K562 (cell line): ENCODE measurements around the gene PATE4. TPM values are rescaled to one million over a fixed set of nuclear protein-coding genes. Genes with fewer than 3 reads are reported as not detected.

Experiments used
- CEBPG ChIP-seq, 3 experiments: fragments of 200-800 bp in 1 of 3; sonication (Bioruptor generic) in 1 of 3; sonication (generic) in 1 of 3; formaldehyde crosslinking in 1 of 3; IDR thresholded peaks in 2 of 3; conservative IDR thresholded peaks in 1 of 3; 2 replicates each; pipeline versions ENCODE4 v1.6.1 to v1.8.0; 2016 to 2022; ENCODE audit warnings: missing compliant biosample characterization in 2 of 3, missing genetic modification characterization in 2 of 3, mild to moderate bottlenecking in 1 of 3, missing genetic modification reagents in 1 of 3
- HLTF ChIP-seq: fragments of 450-650 bp; IDR thresholded peaks from 2 replicates; pipeline ENCODE4 v1.6.1; 2016
- MCM5 ChIP-seq: fragments of 450-650 bp; IDR thresholded peaks from 2 replicates; pipeline ENCODE4 v1.6.1; 2016; ENCODE audit warnings: low read depth
- RFX7 ChIP-seq: fragments of 250-450 bp; sonication (Bioruptor Pico); IDR thresholded peaks from 2 replicates; pipeline ENCODE4 v1.5.1; 2021; ENCODE audit warnings: mild to moderate bottlenecking
- SRSF7 ChIP-seq: fragments of 200-400 bp; formaldehyde crosslinking; optimal IDR thresholded peaks from 2 replicates; pipeline ENCODE3; 2017; ENCODE audit warnings: mild to moderate bottlenecking, low read depth, low read length
- TAF15 ChIP-seq: fragments of 200-400 bp; formaldehyde crosslinking; IDR thresholded peaks from 2 replicates; pipeline ENCODE4 v1.6.1; 2017; ENCODE audit warnings: mild to moderate bottlenecking, low read depth, low read length, moderate library complexity
- TCFL5 ChIP-seq: fragments of 250-450 bp; sonication (Bioruptor Pico); conservative IDR thresholded peaks from 2 replicates; pipeline ENCODE4 v1.6.1; 2021; ENCODE audit warnings: mild to moderate bottlenecking, moderate library complexity, matching md5 sums
- ZFP1 ChIP-seq: fragments of 450-650 bp; formaldehyde crosslinking; IDR thresholded peaks from 2 replicates; pipeline ENCODE4 v1.4.0; 2020; ENCODE audit warnings: mild to moderate bottlenecking, mixed read lengths
- ZNF316 ChIP-seq: fragments of 450-650 bp; IDR thresholded peaks from 2 replicates; pipeline ENCODE4 v1.6.1; 2016
- polyA plus RNA-seq, 8 experiments: library from polyadenylated mRNA; depleted of rRNA in 4 of 8; stranded (reverse) in 5 of 8; unstranded in 3 of 8; fragments of >200 nt; fragmentation: Nextera tagmentation in 2 of 8; fragmentation: Illumina TruSeq in 1 of 8; extraction: Ambion mirVana in 2 of 8; extraction: Trizol in 1 of 8; gene quantifications; 2 replicates each; pipeline versions ENCODE4 v1.2.1 to v1.2.3, GENCODE V29; 2011 to 2014; ENCODE audit warnings: inconsistent platforms in 1 of 8, missing spikeins in 1 of 8
- total RNA-seq, 7 experiments: library from RNA; depleted of rRNA in 6 of 7; stranded (reverse); fragments of >200 nt in 6 of 7; fragmentation: Illumina TruSeq in 2 of 7; extraction: Trizol in 2 of 7; gene quantifications; 2 replicates each; pipeline versions ENCODE4 v1.2.1 to v1.2.3, GENCODE V29; 2011 to 2021; ENCODE audit warnings: low replicate concordance in 1 of 7
- TF ChIP-seq, protein P1 (sequence below): fragments of 250-450 bp; sonication (Bioruptor Pico); IDR thresholded peaks from 2 replicates; pipeline ENCODE4 v1.4.0; 2020; ENCODE audit warnings: borderline replicate concordance
- TF ChIP-seq, protein P2 (sequence below): fragments of 450-650 bp; conservative IDR thresholded peaks from 2 replicates; pipeline ENCODE4 v1.6.1; 2016; ENCODE audit warnings: missing genetic modification characterization, low read depth, mild to moderate bottlenecking, missing compliant biosample characterization, moderate library complexity
- TF ChIP-seq, protein P3 (sequence below): fragments of 450-650 bp; formaldehyde crosslinking; IDR thresholded peaks from 2 replicates; pipeline ENCODE4 v1.4.0; 2020; ENCODE audit warnings: mild to moderate bottlenecking, moderate library complexity
- TF ChIP-seq, protein P4 (sequence below), 2 experiments: fragments of 150-350 bp in 1 of 2; IDR thresholded peaks; 2 replicates each; pipeline ENCODE4 v1.6.1; 2012 to 2016; ENCODE audit warnings: low read depth in 2 of 2, low read length in 2 of 2, mild to moderate bottlenecking in 1 of 2, moderate library complexity in 1 of 2
- TF ChIP-seq, protein P5 (sequence below), 2 experiments: fragments of 450-650 bp in 1 of 2; sonication (generic) in 1 of 2; formaldehyde crosslinking; conservative IDR thresholded peaks; 2 replicates each; pipeline versions ENCODE4 v1.4.0 to v1.8.1; 2020 to 2022; ENCODE audit warnings: mild to moderate bottlenecking in 1 of 2, missing genetic modification reagents in 1 of 2
- TF ChIP-seq, protein P6 (sequence below): fragments of 250-450 bp; sonication (Bioruptor Pico); IDR thresholded peaks from 2 replicates; pipeline ENCODE4 v1.5.0; 2020; ENCODE audit warnings: mild to moderate bottlenecking, borderline replicate concordance

PATE4 gene
- total and polyA plus RNA-seq, 9 of the 15 experiments (the other 6 are each of a cell fraction or from before 2014, with no cell fraction given): not detected

DNA sequence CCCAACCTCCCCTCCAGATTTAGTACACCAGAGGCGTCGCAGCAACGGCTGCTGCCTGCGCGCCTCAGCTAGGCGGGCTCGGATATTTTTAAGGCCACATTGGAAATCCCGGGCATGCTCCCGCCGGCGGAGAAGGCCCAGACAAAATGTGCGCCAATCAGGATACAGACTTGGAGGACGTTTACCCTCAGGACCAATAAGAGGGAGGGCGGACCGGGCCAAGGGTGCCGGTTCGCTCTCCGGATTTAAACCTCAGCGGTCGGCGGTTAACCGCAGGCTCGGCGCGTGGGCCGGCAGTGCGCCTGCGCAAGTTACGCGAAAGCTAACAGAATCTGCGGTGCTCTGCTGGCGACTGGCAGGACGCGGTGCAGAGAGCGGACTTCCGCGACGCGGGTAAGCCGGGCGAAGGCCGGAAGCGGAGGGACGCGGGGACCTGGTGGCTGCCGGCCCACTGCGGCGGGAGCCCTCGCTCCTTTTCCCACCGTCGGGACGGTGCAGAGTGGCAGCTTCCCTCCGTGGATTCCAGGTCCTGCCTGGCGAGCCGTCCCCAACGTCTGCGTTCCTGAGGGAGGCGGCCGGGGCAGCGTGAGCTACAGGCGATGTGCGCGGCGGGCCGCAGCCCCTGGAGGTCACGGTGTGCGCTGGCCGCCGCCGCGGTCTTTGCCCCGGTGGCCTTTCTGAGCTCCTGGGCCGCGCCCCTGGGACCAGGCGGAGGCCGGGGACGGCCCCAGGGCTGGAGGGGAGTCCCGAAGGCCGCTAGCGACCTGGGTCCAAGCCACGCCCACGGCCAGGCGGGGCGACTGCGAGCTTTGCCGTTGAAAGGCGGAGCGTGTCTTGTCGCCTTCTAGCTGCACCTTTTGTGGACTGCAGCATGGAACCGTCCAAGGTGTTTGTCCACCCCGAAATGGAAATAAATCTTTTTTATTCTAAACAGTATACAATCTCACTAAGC is 54.5 kb downstream of the PATE4 start, which contains the start of gene HYLS1 (continued):
- TF ChIP-seq, protein P1, sequence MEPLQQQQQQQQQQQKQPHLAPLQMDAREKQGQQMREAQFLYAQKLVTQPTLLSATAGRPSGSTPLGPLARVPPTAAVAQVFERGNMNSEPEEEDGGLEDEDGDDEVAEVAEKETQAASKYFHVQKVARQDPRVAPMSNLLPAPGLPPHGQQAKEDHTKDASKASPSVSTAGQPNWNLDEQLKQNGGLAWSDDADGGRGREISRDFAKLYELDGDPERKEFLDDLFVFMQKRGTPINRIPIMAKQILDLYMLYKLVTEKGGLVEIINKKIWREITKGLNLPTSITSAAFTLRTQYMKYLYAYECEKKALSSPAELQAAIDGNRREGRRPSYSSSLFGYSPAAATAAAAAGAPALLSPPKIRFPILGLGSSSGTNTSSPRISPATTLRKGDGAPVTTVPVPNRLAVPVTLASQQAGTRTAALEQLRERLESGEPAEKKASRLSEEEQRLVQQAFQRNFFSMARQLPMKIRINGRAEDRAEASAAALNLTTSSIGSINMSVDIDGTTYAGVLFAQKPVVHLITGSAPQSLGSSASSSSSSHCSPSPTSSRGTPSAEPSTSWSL (CRISPR knock-in tag): no peak
- TF ChIP-seq, protein P2, sequence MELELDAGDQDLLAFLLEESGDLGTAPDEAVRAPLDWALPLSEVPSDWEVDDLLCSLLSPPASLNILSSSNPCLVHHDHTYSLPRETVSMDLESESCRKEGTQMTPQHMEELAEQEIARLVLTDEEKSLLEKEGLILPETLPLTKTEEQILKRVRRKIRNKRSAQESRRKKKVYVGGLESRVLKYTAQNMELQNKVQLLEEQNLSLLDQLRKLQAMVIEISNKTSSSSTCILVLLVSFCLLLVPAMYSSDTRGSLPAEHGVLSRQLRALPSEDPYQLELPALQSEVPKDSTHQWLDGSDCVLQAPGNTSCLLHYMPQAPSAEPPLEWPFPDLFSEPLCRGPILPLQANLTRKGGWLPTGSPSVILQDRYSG (tag): no peak
- no peak for TF ChIP-seq TCFL5 (CRISPR knock-in tag)
- TF ChIP-seq CEBPG (CRISPR knock-in tag; IDR thresholded peaks at IDR 0.05): no peak
- TF ChIP-seq CEBPG (tag; conservative IDR thresholded peaks at IDR 0.05 in 1 of 2, IDR thresholded peaks at IDR 0.05 in 1 of 2): no peak
- no peak for TF ChIP-seq SRSF7
- TF ChIP-seq TAF15: no peak
- TF ChIP-seq RFX7 (CRISPR knock-in tag): no peak
- TF ChIP-seq, protein P3, sequence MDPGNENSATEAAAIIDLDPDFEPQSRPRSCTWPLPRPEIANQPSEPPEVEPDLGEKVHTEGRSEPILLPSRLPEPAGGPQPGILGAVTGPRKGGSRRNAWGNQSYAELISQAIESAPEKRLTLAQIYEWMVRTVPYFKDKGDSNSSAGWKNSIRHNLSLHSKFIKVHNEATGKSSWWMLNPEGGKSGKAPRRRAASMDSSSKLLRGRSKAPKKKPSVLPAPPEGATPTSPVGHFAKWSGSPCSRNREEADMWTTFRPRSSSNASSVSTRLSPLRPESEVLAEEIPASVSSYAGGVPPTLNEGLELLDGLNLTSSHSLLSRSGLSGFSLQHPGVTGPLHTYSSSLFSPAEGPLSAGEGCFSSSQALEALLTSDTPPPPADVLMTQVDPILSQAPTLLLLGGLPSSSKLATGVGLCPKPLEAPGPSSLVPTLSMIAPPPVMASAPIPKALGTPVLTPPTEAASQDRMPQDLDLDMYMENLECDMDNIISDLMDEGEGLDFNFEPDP (CRISPR knock-in tag): no peak
- TF ChIP-seq, protein P4, sequence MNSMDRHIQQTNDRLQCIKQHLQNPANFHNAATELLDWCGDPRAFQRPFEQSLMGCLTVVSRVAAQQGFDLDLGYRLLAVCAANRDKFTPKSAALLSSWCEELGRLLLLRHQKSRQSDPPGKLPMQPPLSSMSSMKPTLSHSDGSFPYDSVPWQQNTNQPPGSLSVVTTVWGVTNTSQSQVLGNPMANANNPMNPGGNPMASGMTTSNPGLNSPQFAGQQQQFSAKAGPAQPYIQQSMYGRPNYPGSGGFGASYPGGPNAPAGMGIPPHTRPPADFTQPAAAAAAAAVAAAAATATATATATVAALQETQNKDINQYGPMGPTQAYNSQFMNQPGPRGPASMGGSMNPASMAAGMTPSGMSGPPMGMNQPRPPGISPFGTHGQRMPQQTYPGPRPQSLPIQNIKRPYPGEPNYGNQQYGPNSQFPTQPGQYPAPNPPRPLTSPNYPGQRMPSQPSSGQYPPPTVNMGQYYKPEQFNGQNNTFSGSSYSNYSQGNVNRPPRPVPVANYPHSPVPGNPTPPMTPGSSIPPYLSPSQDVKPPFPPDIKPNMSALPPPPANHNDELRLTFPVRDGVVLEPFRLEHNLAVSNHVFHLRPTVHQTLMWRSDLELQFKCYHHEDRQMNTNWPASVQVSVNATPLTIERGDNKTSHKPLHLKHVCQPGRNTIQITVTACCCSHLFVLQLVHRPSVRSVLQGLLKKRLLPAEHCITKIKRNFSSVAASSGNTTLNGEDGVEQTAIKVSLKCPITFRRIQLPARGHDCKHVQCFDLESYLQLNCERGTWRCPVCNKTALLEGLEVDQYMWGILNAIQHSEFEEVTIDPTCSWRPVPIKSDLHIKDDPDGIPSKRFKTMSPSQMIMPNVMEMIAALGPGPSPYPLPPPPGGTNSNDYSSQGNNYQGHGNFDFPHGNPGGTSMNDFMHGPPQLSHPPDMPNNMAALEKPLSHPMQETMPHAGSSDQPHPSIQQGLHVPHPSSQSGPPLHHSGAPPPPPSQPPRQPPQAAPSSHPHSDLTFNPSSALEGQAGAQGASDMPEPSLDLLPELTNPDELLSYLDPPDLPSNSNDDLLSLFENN (IDR thresholded peaks at IDR 0.05; ENCODE audit: low read depth in 2 of 2, low read length in 2 of 2): no peak
- TF ChIP-seq, protein P5, sequence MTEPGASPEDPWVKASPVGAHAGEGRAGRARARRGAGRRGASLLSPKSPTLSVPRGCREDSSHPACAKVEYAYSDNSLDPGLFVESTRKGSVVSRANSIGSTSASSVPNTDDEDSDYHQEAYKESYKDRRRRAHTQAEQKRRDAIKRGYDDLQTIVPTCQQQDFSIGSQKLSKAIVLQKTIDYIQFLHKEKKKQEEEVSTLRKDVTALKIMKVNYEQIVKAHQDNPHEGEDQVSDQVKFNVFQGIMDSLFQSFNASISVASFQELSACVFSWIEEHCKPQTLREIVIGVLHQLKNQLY (CRISPR knock-in tag; conservative IDR thresholded peaks at IDR 0.05): no peak
- no peak for TF ChIP-seq ZFP1
- TF ChIP-seq, protein P6, sequence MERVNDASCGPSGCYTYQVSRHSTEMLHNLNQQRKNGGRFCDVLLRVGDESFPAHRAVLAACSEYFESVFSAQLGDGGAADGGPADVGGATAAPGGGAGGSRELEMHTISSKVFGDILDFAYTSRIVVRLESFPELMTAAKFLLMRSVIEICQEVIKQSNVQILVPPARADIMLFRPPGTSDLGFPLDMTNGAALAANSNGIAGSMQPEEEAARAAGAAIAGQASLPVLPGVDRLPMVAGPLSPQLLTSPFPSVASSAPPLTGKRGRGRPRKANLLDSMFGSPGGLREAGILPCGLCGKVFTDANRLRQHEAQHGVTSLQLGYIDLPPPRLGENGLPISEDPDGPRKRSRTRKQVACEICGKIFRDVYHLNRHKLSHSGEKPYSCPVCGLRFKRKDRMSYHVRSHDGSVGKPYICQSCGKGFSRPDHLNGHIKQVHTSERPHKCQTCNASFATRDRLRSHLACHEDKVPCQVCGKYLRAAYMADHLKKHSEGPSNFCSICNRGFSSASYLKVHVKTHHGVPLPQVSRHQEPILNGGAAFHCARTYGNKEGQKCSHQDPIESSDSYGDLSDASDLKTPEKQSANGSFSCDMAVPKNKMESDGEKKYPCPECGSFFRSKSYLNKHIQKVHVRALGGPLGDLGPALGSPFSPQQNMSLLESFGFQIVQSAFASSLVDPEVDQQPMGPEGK: no peak
- TF ChIP-seq HLTF: no peak
- no peak for TF ChIP-seq MCM5
- no peak for TF ChIP-seq ZNF316
